Left ventricle myocardium inferior (tissue), 1 donor: ENCODE results near the gene TNS3. TPM values are rescaled to one million over a fixed set of nuclear protein-coding genes. Genes with fewer than 3 reads are reported as not detected.

Experiments
- DNase-seq: peaks from one replicate; pipeline ENCODE4 v3.0.0-alpha.2; 2020
- H3K27ac ChIP-seq: fragments of 200-600 bp; replicated peaks from 2 replicates; pipeline ENCODE4 v1.8.0; 2021
- H3K27me3 ChIP-seq: fragments of 200-600 bp; 2 replicates; pipeline ENCODE4 v1.8.0; 2021; ENCODE audit warnings: low read depth
- H3K36me3 ChIP-seq: fragments of 200-600 bp; 2 replicates; pipeline ENCODE4 v1.8.0; 2021
- H3K4me1 ChIP-seq: fragments of 200-600 bp; 2 replicates; pipeline ENCODE4 v1.8.0; 2021
- H3K4me3 ChIP-seq: fragments of 200-600 bp; 2 replicates; pipeline ENCODE4 v1.8.0; 2021; ENCODE audit warnings: mild to moderate bottlenecking, moderate library complexity
- H3K9me3 ChIP-seq: fragments of 200-600 bp; replicated peaks from 2 replicates; pipeline ENCODE4 v1.8.0; 2021
- CTCF ChIP-seq: fragments of 200-600 bp; IDR thresholded peaks from 2 replicates; pipeline ENCODE4 v1.8.0; 2021; ENCODE audit warnings: antibody characterized with exemption, mild to moderate bottlenecking, borderline replicate concordance
- intact Hi-C: fragments of 100-400 bp; cut with micrococcal nuclease; formaldehyde crosslinking; loops from one replicate; pipeline ENCODE4 v1.11.0; 2022
- total RNA-seq: library from RNA; stranded (reverse); fragmentation: NEBNext Ultra II Directional; extraction: Animal tissue kit (Norgen Biotek cat#: 25700); gene quantifications from one replicate; pipeline ENCODE4 v1.2.1, GENCODE V29; 2021
- donor health status: DM: no; HTN: yes; CAD: no; lungs with severe emphysema.

The TNS3 gene
- total RNA-seq, 1 donor from 2014 or later = 40.6 TPM

- intact Hi-C loops = no loop called here
- H3K36me3 ChIP-seq = peaks cover 17% of the 10 kb centered on the region
- H3K27ac ChIP-seq = no peak overlapping the region
- no peaks in the 10 kb centered on the region for H3K9me3 ChIP-seq
- peaks cover 50% of the 10 kb centered on the region for H3K4me1 ChIP-seq
- no peaks in the 10 kb centered on the region for H3K27me3 ChIP-seq
- TF ChIP-seq CTCF = no peak
- DNase-seq = no peak
- H3K4me3 ChIP-seq = no peak overlapping the region
Measured at GRCh38 chr7:47369736-47370135, 212.2 kb downstream of the TNS3 start.

DNA sequence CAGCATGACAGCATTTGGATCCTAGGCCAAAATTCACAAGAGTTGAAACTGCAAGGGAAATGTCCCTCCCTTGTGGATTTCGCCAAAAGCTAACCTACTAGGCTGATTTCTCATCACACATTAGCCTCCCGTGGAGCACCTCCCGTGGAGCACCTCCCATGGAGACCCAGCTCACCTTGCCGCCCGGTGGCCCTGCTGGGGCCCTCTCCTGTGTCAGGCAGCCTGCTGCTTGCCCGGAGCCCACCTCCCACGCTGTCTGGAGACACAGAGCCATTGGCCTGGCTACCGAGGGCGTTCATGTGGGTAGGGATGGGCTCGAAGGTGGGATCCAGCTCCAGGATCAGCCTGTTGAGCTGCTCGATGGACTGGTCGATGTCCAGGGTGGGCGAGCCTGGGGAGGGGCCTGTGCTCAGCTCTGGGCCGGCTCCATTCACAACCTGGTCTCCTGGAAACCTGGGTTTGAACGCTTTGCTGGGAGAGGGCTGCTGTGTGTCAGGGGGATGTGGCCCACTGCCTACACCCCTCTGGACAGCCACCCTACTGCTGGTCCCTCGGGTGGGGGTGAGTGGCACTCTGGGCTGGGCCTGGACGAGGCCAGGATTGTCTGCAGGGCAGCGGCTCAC lies 213.6 kb downstream of the TNS3 start:
- no peak overlapping the region for H3K27ac ChIP-seq
- no peak for TF ChIP-seq CTCF
- H3K36me3 ChIP-seq = peaks cover 17% of the 10 kb centered on the region
- H3K9me3 ChIP-seq = no peaks in the 10 kb centered on the region
- no peak overlapping the region for H3K4me3 ChIP-seq
- H3K27me3 ChIP-seq = no peaks in the 10 kb centered on the region
- intact Hi-C loops = no loop called here
- no peak for DNase-seq
- H3K4me1 ChIP-seq = peaks cover 36% of the 10 kb centered on the region

GRCh38 chr7:47367369-47367768 lies 214.5 kb downstream of the TNS3 start:
- H3K4me3 ChIP-seq = no peak overlapping the region
- H3K4me1 ChIP-seq = peaks cover 28% of the 10 kb centered on the region
- no peak for DNase-seq
- peaks cover 17% of the 10 kb centered on the region for H3K36me3 ChIP-seq
- H3K9me3 ChIP-seq = no peaks in the 10 kb centered on the region
- no peaks in the 10 kb centered on the region for H3K27me3 ChIP-seq
- TF ChIP-seq CTCF = no peak
- intact Hi-C loops = no loop called here
- H3K27ac ChIP-seq = no peak overlapping the region

DNA sequence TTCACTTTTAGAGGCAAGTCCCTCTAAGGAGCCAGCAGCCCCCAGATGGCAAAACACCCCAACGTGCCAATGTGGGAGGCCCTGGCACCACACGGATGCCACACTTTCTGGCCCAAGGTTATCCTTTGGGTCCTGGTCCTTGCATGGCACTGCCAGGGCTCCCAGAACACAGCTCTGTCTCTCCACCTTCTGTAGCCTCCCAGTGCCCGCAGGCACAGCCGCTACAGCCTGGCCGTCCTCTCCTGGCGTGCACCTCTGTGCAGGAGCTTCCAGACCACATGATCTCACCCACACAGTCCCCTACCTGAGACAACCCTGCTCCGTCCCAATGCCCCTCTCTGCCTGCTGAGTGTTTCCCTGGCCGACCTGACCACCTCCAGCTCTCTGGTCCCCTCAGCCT lies 215.0 kb downstream of the TNS3 start:
- Histone ChIP-seq H3K36me3 (peaks cover 17% of the 10 kb centered on the region), H3K4me3 (no peak overlapping the region), H3K27me3 (no peaks in the 10 kb centered on the region), H3K4me1 (peaks cover 28% of the 10 kb centered on the region), H3K27ac (no peak overlapping the region), H3K9me3 (no peaks in the 10 kb centered on the region)
- DNase-seq = no peak
- no peak for TF ChIP-seq CTCF
- intact Hi-C loops = no loop called here

GRCh38 chr7:47366211-47366610 lies 215.7 kb downstream of the TNS3 start:
- no peak overlapping the region for H3K27ac ChIP-seq
- peaks cover 28% of the 10 kb centered on the region for H3K4me1 ChIP-seq
- H3K4me3 ChIP-seq = no peak overlapping the region
- intact Hi-C loops = no loop called here
- no peak for TF ChIP-seq CTCF
- H3K9me3 ChIP-seq = no peaks in the 10 kb centered on the region
- peaks cover 17% of the 10 kb centered on the region for H3K36me3 ChIP-seq
- H3K27me3 ChIP-seq = no peaks in the 10 kb centered on the region
- DNase-seq = no peak
